NCI-H510A (cell line): ENCODE results near the gene ARSK.
"Not testable (repeated sequence)": the region's sequence is repeated elsewhere in the genome, so short reads cannot be mapped to it uniquely, and the experiment has no call there.

Experiments used
- DNase-seq: peaks from one replicate; lab custom pipeline; 2025; lab: John Stamatoyannopoulos, UW

The ARSK gene

GRCh38 chr5:95621839-95622629 is 67.1 kb downstream of the ARSK start:
- no peak for DNase-seq

DNA sequence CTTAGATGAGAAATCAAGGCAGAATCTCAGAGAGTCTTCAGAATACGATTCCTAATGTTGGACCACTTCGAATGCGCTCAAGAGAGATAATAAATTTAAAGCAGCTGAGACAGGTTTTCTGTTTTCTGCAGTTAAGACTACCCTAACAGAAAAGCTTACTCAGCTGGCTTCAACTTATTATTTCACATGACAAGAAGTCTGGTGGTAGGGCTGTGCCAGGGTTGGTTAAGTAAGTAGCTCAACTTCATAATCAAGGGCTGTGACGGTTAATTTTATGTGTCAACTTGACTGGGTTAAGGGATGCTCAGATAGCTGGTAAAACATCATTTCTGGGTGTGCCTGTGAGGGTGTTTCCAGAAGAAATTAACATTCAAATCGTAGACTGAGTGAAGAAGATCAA is 68.8 kb downstream of the ARSK start:
- no peak for DNase-seq

- DNase-seq = no peak
These were observed 69.5 kb downstream of the ARSK start for GRCh38 chr5:95624368-95624767.

DNA sequence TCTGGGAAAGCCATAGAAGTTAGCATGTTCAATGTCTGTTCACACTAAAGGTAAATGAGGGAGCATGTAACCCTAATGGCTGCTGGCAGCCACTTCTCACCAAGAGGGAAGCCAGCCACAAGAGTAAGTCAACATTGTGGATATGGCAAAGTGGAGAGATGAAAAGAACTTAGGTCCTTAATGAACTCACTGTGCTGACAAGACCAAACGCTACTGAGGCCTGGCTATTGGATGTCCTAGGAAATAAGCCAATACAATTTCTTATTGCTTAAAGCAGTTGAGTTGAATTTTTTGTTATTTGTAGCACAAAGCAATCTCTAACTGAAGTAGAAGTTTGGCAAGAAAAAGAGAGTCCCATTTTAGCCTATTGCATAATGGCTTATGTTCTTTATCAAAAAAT is 71.8 kb downstream of the ARSK start:
- DNase-seq = no peak

DNA sequence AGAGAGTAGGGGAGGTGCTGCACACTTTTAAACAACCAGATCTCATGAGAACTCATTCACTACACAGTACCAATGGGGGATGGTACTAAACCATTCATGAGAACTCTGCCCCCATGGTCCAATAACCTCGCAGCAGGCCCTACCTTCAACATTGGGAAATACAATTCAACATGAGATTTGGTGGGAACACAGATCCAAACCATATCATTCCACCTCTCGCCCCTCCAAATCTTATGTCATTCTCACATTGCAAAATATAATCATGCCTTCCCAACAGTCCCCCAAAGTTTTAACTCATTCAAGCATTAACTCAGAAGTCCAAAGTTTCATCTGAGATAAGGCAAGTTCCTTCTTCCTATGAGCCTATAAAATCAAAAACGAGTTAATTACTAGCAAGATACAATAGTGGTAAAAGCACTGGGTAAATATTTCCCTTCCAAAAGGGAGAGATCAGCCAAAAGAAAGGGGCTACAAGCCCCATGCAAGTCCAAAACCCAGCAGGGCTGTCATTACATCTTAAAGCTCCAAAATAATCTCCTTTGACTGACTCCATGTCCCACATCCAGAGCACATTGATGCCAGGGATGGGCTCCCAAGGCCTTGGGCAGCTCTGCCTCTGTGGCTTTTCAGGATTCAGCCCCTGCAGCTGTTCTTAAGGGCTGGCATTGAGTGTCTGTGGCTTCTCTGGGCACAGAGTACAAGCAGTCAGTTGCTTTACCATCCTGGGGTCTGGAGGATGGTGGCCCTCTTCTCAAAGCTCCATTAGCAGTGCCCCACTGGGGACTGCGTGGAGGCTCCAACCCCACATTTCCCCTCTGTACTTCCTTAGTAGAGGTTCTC is 73.3 kb downstream of the ARSK start:
- no peak for DNase-seq

DNA sequence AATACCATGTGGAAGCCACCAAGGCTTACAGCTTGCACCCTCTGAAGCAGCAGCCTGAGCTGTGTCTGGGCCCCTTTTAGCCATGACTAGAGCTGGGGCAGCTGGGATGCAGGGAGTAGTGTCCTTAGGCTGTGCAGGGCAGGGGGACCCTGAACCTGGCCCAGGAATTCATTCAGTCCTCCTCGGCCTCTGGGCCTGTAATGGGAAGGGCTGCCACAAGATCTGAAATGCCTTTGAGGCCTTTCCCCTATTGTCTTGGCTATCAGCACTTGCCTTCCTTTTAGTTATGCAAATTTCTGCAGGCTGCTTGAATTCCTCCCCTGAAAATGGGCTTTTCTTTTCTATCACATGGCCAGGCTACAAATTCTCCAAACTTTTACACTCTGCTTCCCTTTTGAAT is 74.0 kb downstream of the ARSK start:
- DNase-seq = no peak

DNA sequence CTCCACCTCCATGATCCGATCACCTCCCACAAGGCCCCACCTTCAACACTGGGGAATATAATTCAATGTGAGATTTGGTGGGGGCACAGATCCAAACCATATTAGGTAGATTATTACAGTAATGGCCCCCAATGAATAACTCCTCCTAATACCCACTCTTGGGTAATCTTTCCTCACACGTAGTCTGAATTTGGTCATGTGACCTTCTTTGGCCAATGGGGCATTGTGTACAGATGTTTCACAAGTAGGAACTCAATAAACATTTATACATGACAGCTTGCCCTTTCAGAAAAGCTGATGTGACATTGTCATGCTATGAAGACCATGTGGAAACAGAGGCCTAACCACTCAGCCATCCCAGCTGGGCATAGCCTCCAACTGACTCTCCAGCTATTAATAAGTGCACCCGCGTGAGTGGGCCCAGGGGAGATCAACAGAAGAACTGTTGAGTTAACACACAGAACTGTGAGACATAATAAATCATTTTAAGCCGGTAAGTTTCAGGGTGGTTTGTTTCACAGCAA is 75.6 kb downstream of the ARSK start:
- DNase-seq = no peak

DNA sequence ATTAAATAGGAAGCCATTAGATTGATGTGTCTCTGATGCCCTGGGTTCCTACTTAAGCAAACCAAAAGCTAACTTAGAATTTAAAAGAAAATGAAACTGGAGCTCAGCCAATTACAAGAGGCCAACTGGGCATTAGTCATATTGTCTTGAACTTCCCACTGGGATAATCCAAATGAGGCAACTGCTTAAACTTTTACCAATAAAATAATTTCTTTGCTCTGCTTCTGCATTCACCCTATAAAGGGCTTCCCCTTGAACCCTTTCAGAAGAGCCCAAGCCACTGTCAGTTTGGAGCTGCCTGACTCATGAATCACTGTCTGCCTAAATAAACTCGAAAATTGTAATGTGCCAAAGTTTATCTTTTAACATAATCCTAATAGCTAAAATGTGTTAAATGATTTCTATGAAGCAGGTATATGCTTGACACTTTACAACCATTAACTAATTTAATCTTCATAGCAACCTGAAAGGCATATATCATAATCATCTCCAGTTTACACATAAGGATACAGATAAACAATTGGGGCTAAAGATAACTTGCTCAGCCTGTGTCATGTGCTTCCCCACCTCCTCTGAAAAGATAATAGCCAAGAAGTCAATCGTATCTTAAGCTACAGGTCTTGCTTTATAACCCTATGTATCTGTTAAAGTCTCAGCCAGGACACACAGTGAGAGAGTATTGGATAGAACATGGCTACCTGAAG is 76.5 kb downstream of the ARSK start:
- DNase-seq = no peak

- DNase-seq = no peak
These were observed 77.2 kb downstream of the ARSK start for GRCh38 chr5:95631991-95632675.

DNA sequence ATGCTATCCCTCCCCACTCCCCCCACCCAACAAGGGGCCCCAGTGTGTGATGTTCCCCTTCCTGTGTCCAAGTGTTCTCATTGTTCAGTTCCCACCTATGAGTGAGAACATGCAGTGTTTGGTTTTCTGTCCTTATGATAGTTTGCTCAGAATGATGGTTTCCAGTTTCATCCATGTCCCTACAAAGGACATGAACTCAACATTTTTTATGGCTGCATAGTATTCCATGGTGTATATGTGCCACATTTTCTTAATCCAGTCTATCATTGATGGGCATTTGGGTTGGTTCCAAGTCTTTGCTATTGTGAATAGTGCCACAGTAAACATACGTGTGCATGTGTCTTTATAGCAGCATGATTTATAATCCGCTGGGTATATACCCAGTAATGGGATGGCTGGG is 78.0 kb downstream of the ARSK start:
- not testable (repeated sequence) for DNase-seq

GRCh38 chr5:95633671-95634070 is 78.8 kb downstream of the ARSK start:
- no peak for DNase-seq

DNA sequence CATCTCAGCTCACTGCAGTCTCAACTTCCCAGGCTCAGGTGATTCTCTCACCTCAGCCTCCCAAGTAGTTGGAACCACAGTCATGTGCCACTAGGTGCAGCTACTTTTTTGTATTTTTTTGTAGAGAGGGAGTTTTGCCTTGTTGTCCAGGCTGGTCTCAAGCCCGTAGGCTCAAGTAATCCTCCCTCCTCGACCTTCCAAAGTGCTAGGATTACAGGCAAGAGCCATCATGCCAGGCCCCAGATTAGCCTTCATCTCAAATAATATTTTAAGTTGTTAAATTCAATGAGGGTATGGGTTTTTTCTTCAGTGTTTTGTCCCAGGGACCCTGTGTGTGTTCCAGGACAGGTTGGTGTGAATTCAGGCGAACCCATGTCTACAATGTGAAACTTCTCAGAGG is 79.2 kb downstream of the ARSK start:
- DNase-seq = no peak

DNA sequence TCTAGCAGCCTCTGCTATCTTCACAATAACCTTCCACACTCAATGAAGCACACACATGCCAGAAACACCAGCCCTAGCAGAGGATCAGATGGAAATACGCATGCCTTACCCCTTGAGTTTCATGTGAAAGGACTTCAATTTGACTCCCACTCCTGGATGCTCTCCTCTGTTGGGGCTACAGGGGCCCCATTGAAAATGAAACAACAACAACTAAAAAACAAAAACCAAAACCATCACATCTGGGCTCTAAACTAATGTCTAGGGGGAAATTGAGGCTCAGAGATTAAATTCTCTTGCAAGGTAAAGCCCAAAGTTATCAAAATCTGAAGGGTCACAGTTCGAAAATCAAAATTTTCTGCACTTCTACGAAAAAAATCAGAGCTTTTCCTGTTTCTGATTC is 83.7 kb downstream of the ARSK start:
- DNase-seq = no peak

DNA sequence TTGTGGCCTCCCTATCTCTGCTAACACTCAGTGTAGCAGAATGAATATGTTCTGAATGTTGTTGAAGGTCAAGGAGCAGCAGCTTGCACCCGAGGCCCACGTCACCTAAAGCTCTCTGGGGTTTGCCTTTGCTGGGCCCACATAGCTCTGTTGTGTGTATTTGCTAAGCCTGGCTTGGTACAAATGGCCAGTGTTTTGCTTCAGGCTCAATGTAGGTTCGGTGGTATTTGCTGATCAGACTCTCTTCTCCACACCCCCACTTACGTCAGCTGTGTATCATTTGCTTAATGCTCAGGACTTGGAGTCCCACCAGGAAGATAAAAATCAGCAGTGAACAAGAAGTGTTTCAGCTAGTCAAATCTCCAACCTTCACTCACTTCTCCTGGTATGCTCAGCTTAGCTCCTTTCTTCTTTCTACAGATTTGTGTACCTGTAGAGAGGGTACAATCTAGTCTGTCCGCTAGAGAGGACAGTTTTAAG is 86.9 kb downstream of the ARSK start:
- no peak for DNase-seq

- DNase-seq = no peak
These were observed 88.3 kb downstream of the ARSK start for GRCh38 chr5:95643152-95643551.

DNA sequence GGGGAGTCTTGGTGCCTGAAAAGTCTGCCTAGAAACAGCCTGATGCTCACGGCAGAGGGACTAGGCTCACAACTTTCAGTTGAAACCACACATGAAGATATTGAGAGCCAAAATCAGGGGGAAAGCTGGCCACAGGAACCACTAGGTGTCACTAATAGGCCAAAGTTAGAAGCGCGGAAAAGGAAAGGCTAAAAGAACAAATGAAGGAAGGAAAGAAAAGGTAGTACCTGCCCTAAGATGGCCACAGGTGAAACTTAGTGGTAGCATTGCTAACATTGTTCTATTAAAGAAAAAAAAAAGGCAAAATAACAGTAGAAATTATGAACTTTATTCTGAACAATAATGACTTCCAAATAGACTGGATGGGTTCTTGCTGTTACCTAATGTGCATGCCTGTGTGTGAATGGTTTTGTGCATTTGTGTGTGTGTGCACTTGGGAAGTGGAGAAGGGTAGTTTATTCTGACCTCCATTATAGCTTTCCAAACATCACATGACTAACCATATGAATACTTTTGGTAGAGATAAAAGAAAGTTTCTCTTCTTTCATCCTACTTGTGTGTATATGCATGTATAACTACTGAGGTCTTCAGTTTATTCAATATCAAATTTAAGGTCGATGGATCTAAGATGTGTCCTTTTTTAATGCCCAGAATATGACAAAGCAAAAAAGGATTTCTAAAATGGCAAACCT is 89.6 kb downstream of the ARSK start:
- DNase-seq = peak; percentile 23

GRCh38 chr5:95646226-95646568 is 91.3 kb downstream of the ARSK start:
- DNase-seq = not testable (repeated sequence)

DNA sequence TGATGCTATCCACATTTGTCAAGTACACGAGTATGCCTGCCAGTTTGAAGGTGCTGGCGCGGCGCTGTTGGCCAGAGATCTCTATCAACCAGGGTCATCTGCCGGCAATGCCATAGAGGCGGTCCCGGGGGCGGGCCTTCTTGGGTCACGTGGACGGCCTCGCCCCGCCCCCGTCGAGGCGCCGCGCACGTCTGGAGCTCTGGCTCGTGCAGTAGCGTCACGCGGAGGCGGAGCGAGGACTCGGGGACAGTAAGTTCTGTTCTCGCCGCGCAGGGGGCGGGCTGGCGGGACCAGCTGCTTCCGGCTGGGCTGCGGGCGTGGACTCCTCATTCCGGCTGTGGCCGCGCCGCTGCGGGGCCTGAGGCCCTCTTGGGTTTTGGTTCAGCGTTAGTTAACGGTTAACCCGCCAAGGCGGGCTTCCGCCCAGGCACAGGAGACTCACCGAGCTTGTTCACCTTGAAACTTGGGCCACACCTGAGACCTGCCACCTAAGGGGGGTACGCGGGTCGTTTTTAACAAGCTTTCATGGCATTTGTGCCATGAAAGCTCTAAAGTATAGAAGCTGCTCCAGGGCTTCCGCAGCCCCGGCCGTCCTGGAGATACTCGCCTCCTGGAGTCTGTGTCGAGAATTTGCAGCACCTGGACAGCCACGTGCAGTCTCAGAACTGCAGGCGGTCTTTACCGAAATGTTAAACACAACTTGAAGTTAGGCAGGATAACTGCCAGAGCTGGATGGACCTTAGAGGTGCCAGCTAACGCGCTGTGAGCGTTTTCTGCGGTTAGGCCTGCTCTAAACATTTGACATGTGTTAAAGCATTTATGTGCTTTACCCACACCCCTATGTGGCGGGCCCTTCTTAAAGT is 91.9 kb downstream of the ARSK start, which contains the start of gene RFESD:
TSS of gene RFESD (plus strand) at position 209 of the 863 bp plus-strand sequence. CDS start 5,495 bp downstream, outside the sequence.
- peak; percentile 93 for DNase-seq

DNA sequence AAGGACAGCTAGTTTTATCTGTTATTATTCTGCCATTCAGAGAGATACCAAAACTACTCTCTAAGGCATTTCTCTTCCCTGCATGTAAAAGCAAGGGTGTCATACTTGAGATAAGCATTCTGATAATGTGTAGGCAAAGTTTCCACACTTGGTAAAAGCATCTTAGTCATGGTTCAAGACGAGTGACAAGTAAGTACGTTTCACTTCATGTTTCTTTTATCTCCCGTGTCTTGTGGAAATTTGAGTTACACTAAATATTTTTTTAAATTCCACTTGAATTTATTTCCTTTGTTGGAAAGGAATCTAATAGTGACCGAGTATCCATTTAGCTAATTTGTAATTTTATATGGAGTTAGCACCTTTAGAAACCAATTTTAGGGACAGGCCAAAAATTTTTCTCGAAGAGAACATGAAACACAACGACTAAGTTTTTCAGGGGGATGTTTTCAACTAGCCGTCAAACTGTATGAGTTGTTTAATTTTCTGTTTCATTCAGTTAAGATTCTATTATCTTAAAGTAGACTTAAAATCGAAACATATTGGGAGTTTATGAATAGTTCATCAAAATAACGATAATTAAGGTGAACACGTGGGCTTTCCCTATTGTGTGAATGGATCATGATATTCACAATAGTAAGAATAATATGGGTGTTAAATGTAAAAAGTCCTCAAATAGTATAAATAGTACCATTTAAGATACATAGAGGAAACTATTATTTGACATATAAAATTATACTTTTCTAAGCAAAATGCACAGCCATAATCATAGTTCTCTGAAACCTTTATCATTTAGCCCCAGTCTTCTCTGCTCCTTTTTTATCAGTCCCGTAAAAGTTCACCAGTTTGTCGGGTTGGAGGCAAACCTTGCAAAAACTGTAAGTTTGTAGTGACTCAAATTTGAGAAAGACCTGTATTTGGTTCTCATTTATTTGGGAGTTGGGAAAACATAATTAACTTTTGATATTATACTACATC is 93.3 kb downstream of the ARSK start:
- no peak for DNase-seq
